H1 (cell line): ENCODE measurements around the gene KRT32. TPM values are rescaled to one million over a fixed set of nuclear protein-coding genes. Genes with fewer than 3 reads are reported as not detected.

Experiments used
- ASH2L ChIP-seq: fragments of 200-600, 300-600 bp; sonication (generic); IDR thresholded peaks from one replicate; pipeline ENCODE4 v1.7.1; 2017; ENCODE audit warnings: low read length
- BRCA1 ChIP-seq: IDR thresholded peaks from 2 replicates; pipeline ENCODE4 v1.6.1; 2012; ENCODE audit warnings: low read depth, low read length, improper control_type of control experiment
- GABPA ChIP-seq: IDR thresholded peaks from 2 replicates; pipeline ENCODE4 v1.6.1; 2011; ENCODE audit warnings: mild to moderate bottlenecking, low read length, moderate library complexity, borderline replicate concordance; ENCODE audit not compliant: insufficient read depth
- GTF2F1 ChIP-seq: IDR thresholded peaks from 2 replicates; pipeline ENCODE4 v1.6.1; 2012; ENCODE audit warnings: low read depth, low read length, improper control_type of control experiment, borderline replicate concordance
- KDM1A ChIP-seq: fragments of 200-600, 300-600 bp; sonication (generic); IDR thresholded peaks from 2 replicates; pipeline ENCODE4 v1.7.1; 2016; ENCODE audit warnings: mild to moderate bottlenecking, low read length, borderline replicate concordance
- POU5F1 ChIP-seq: IDR thresholded peaks from 2 replicates; pipeline ENCODE4 v1.6.1; 2011; ENCODE audit warnings: low read depth, mild to moderate bottlenecking, low read length, moderate library complexity
- SAP30 ChIP-seq: fragments of 300-600 bp; sonication (generic); IDR thresholded peaks from 2 replicates; pipeline ENCODE4 v1.7.1; 2012; ENCODE audit warnings: low read length, moderate library complexity, mild to moderate bottlenecking, inconsistent platforms; ENCODE audit not compliant: insufficient read depth, insufficient replicate concordance
- SIX5 ChIP-seq: IDR thresholded peaks from 2 replicates; pipeline ENCODE4 v1.6.1; 2011; ENCODE audit warnings: mild to moderate bottlenecking, low read depth, low read length
- TCF12 ChIP-seq: IDR thresholded peaks from 2 replicates; pipeline ENCODE4 v1.6.1; 2011; ENCODE audit warnings: low read depth, mild to moderate bottlenecking, low read length
- polyA plus RNA-seq, 7 experiments: library from polyadenylated mRNA; depleted of rRNA in 3 of 7; stranded (reverse) in 5 of 7; unstranded in 2 of 7; fragments of >200 nt in 5 of 7; fragments of 200-250 nt in 2 of 7; gene quantifications; 1 replicate in 5 of 7; 2 replicates in 1 of 7; 4 replicates in 1 of 7; pipeline versions ENCODE4 v1.2.1 to v1.2.3, GENCODE V29; 2011 to 2013; ENCODE audit warnings: missing spikeins in 2 of 7, mixed read lengths in 2 of 7
- total RNA-seq: library from RNA; stranded (reverse); fragmentation: NEBNext Ultra II Directional; extraction: Animal tissue kit (Norgen Biotek cat#: 25700); gene quantifications from 2 replicates; pipeline ENCODE4 v1.2.1, GENCODE V29; 2021
- TF ChIP-seq, protein P1 (sequence below): IDR thresholded peaks from 2 replicates; pipeline ENCODE4 v1.6.1; 2012; ENCODE audit warnings: inconsistent platforms

The KRT32 gene
- total and polyA plus RNA-seq, 2 of the 8 experiments (the other 6 are each of a cell fraction or from before 2014, with no cell fraction given): not detected

DNA sequence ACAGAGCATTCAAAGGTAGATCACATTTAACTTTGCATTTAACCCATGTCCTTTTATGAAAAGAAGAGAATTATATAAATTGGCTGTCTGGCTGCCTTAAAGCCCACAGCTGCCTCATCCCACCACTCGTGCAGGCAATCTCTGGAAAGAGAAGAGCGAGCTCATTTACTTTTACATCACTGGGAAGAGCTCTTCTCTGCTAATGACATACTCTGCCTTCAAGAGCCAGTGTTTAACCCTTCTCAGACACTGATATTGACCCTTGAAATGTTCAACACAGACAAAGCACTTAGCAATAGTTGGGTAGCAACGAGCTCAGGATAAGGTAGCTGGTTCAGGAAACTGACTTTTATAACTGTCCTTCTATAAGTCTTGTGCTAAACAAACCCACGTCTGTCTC, 33.2 kb downstream of the KRT32 start (continued):
- TF ChIP-seq, protein P1, sequence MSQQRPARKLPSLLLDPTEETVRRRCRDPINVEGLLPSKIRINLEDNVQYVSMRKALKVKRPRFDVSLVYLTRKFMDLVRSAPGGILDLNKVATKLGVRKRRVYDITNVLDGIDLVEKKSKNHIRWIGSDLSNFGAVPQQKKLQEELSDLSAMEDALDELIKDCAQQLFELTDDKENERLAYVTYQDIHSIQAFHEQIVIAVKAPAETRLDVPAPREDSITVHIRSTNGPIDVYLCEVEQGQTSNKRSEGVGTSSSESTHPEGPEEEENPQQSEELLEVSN: no peak
- TF ChIP-seq ASH2L: no peak
- TF ChIP-seq GABPA: no peak
- no peak for TF ChIP-seq KDM1A
- no peak for TF ChIP-seq POU5F1
- TF ChIP-seq SAP30: no peak
- TF ChIP-seq BRCA1: no peak
- no peak for TF ChIP-seq GTF2F1
- no peak for TF ChIP-seq SIX5
- TF ChIP-seq TCF12: no peak
